CD4-positive, alpha-beta memory T cell (primary cell): Measurements from ENCODE around the gene PPEF1. TPM values are rescaled to one million over a fixed set of nuclear protein-coding genes. Genes with fewer than 3 reads are reported as not detected.

Experiments used
- polyA plus RNA-seq, 2 donors: library from polyadenylated mRNA; unstranded; fragments of 300-500 nt; fragmentation: Illumina TruSeq; gene quantifications; one replicate each; pipeline ENCODE4 v1.2.3, GENCODE V29; 2021
- total RNA-seq, 2 experiments: library from RNA; stranded (reverse); gene quantifications; one replicate each; pipeline ENCODE4 v1.2.3, GENCODE V29; 2021

Gene PPEF1
- total and polyA plus RNA-seq, 4 experiments from 2014 or later = 1.00 TPM; not detected in 3

Other genes with a start within 250 kb of the PPEF1 start
- not detected for gene RS1, start 35.5 kb upstream of the PPEF1 start, total RNA-seq
- not detected for gene RS1, start 35.5 kb upstream of the PPEF1 start, polyA plus RNA-seq